IPS-18a (cell line): Measurements from ENCODE around the gene OCRL.
"Not testable (repeated sequence)": the region's sequence is repeated elsewhere in the genome, so short reads cannot be mapped to it uniquely, and the experiment has no call there.

ENCODE experiments used
- H3K27ac ChIP-seq: one replicate; pipeline ENCODE4 v1.5.1; 2013; ENCODE audit warnings: low read length
- H3K27me3 ChIP-seq: one replicate; pipeline ENCODE4 v1.6.1; 2013; ENCODE audit warnings: mild to moderate bottlenecking, low read length; ENCODE audit not compliant: control insufficient read depth, insufficient read depth
- H3K36me3 ChIP-seq: one replicate; pipeline ENCODE4 v1.6.1; 2013; ENCODE audit warnings: low read depth, low read length; ENCODE audit not compliant: control insufficient read depth
- H3K4me1 ChIP-seq: one replicate; pipeline ENCODE4 v1.6.1; 2013; ENCODE audit warnings: low read depth, low read length; ENCODE audit not compliant: control insufficient read depth
- H3K4me3 ChIP-seq: one replicate; pipeline ENCODE4 v1.5.1; 2013; ENCODE audit warnings: low read length
- H3K9ac ChIP-seq: one replicate; pipeline ENCODE4 v1.6.1; 2013; ENCODE audit warnings: mild to moderate bottlenecking, low read length, moderate library complexity
- H3K9me3 ChIP-seq: one replicate; pipeline ENCODE4 v1.6.1; 2013; ENCODE audit warnings: low read depth, low read length; ENCODE audit not compliant: control insufficient read depth

Gene OCRL

GRCh38 chrX:129568349-129568748, 28.3 kb downstream of the OCRL start:
- H3K27me3 ChIP-seq, result no peaks in the 10 kb centered on the region
- H3K4me1 ChIP-seq, result no peaks in the 10 kb centered on the region
- no peak overlapping the region for H3K9ac ChIP-seq
- peaks cover 17% of the 10 kb centered on the region for H3K36me3 ChIP-seq
- H3K4me3 ChIP-seq, result no peak overlapping the region
- peaks cover 9% of the 10 kb centered on the region for H3K9me3 ChIP-seq
- H3K27ac ChIP-seq, result no peak overlapping the region

- no peak overlapping the region for H3K27ac ChIP-seq
- H3K4me1 ChIP-seq, result no peaks in the 10 kb centered on the region
- peaks cover 14% of the 10 kb centered on the region for H3K9me3 ChIP-seq
- H3K27me3 ChIP-seq, result no peaks in the 10 kb centered on the region
- H3K4me3 ChIP-seq, result no peak overlapping the region
- peaks cover 38% of the 10 kb centered on the region for H3K36me3 ChIP-seq
- H3K9ac ChIP-seq, result no peak overlapping the region
These were observed 32.4 kb downstream of the OCRL start for GRCh38 chrX:129572422-129572821.

- H3K4me3 ChIP-seq, H3K9ac ChIP-seq, H3K27ac ChIP-seq, H3K27me3 ChIP-seq, H3K4me1 ChIP-seq: not testable (repeated sequence)
- H3K36me3 ChIP-seq, result peaks cover 40% of the 10 kb centered on the region
- peaks cover 10% of the 10 kb centered on the region for H3K9me3 ChIP-seq
These were observed 33.6 kb downstream of the OCRL start for GRCh38 chrX:129573652-129574051.

GRCh38 chrX:129574214-129574613, 34.2 kb downstream of the OCRL start:
- H3K27me3 ChIP-seq, result no peaks in the 10 kb centered on the region
- no peak overlapping the region for H3K4me3 ChIP-seq
- H3K9ac ChIP-seq, result no peak overlapping the region
- peaks cover 9% of the 10 kb centered on the region for H3K9me3 ChIP-seq
- H3K4me1 ChIP-seq, result no peaks in the 10 kb centered on the region
- no peak overlapping the region for H3K27ac ChIP-seq
- H3K36me3 ChIP-seq, result peaks cover 34% of the 10 kb centered on the region

- H3K27ac ChIP-seq, result no peak overlapping the region
- H3K4me1 ChIP-seq, result no peaks in the 10 kb centered on the region
- H3K27me3 ChIP-seq, result no peaks in the 10 kb centered on the region
- H3K4me3 ChIP-seq, result no peak overlapping the region
- H3K36me3 ChIP-seq, result peaks cover 28% of the 10 kb centered on the region
- peaks cover 9% of the 10 kb centered on the region for H3K9me3 ChIP-seq
- no peak overlapping the region for H3K9ac ChIP-seq
These were observed 36.5 kb downstream of the OCRL start for GRCh38 chrX:129576539-129576938.

GRCh38 chrX:129577473-129577872, 37.4 kb downstream of the OCRL start:
- Histone ChIP-seq H3K4me3 (no peak overlapping the region), H3K27ac (no peak overlapping the region), H3K36me3 (peaks cover 28% of the 10 kb centered on the region), H3K9ac (no peak overlapping the region), H3K27me3 (no peaks in the 10 kb centered on the region), H3K9me3 (peaks cover 9% of the 10 kb centered on the region), H3K4me1 (no peaks in the 10 kb centered on the region)

GRCh38 chrX:129577877-129578276, 37.8 kb downstream of the OCRL start:
- H3K4me1 ChIP-seq, result no peaks in the 10 kb centered on the region
- H3K4me3 ChIP-seq, result no peak overlapping the region
- no peak overlapping the region for H3K27ac ChIP-seq
- peaks cover 28% of the 10 kb centered on the region for H3K36me3 ChIP-seq
- no peak overlapping the region for H3K9ac ChIP-seq
- no peaks in the 10 kb centered on the region for H3K27me3 ChIP-seq
- peaks cover 9% of the 10 kb centered on the region for H3K9me3 ChIP-seq

- Histone ChIP-seq H3K27me3 (no peaks in the 10 kb centered on the region), H3K9ac (no peak overlapping the region), H3K4me3 (no peak overlapping the region), H3K27ac (no peak overlapping the region), H3K4me1 (no peaks in the 10 kb centered on the region), H3K9me3 (peaks cover 14% of the 10 kb centered on the region), H3K36me3 (peaks cover 17% of the 10 kb centered on the region)
These were observed 41.8 kb downstream of the OCRL start for GRCh38 chrX:129581904-129582303.

GRCh38 chrX:129585167-129585566, 45.1 kb downstream of the OCRL start:
- no peak overlapping the region for H3K27ac ChIP-seq
- peaks cover 32% of the 10 kb centered on the region for H3K36me3 ChIP-seq
- no peaks in the 10 kb centered on the region for H3K27me3 ChIP-seq
- H3K4me3 ChIP-seq, result no peak overlapping the region
- H3K4me1 ChIP-seq, result no peaks in the 10 kb centered on the region
- H3K9me3 ChIP-seq, result peaks cover 9% of the 10 kb centered on the region
- H3K9ac ChIP-seq, result no peak overlapping the region

GRCh38 chrX:129585691-129586090, 45.6 kb downstream of the OCRL start:
- Histone ChIP-seq H3K4me1 (no peaks in the 10 kb centered on the region), H3K27ac (no peak overlapping the region)

GRCh38 chrX:129586446-129586845, 46.4 kb downstream of the OCRL start:
- no peak overlapping the region for H3K4me3 ChIP-seq
- H3K4me1 ChIP-seq, result no peaks in the 10 kb centered on the region
- H3K36me3 ChIP-seq, result peaks cover 32% of the 10 kb centered on the region
- peaks cover 9% of the 10 kb centered on the region for H3K9me3 ChIP-seq
- H3K27ac ChIP-seq, result no peak overlapping the region
- no peak overlapping the region for H3K9ac ChIP-seq
- no peaks in the 10 kb centered on the region for H3K27me3 ChIP-seq

More at GRCh38 chrX:129585691-129586090, 45.6 kb downstream of the OCRL start:
- H3K4me3 ChIP-seq, result no peak overlapping the region
- H3K9ac ChIP-seq, result no peak overlapping the region
- H3K9me3 ChIP-seq, result peaks cover 9% of the 10 kb centered on the region
- no peaks in the 10 kb centered on the region for H3K27me3 ChIP-seq
- H3K36me3 ChIP-seq, result peaks cover 32% of the 10 kb centered on the region

GRCh38 chrX:129590596-129590995, 50.5 kb downstream of the OCRL start:
- Histone ChIP-seq H3K27me3 (no peaks in the 10 kb centered on the region), H3K27ac (no peak overlapping the region), H3K9me3 (peaks cover 10% of the 10 kb centered on the region), H3K36me3 (peaks cover 31% of the 10 kb centered on the region), H3K4me1 (no peaks in the 10 kb centered on the region), H3K4me3 (no peak overlapping the region), H3K9ac (no peak overlapping the region)
